BJ (cell line): ENCODE results near the gene ABCD3. TPM values are rescaled to one million over a fixed set of nuclear protein-coding genes. Genes with fewer than 3 reads are reported as not detected.

Experiments
- CTCF ChIA-PET: fragments of 350-600 bp; formaldehyde crosslinking; extraction: SDS; loops from one replicate; lab custom pipeline; 2021; ENCODE audit warnings: antibody characterized with exemption, inconsistent platforms; lab: Yijun Ruan, JAX
- POLR2A ChIA-PET: fragments of 300-600 bp; sonication (Branson Sonifier 250); formaldehyde crosslinking; extraction: SDS; loops from one replicate; lab custom pipeline; 2021; ENCODE audit warnings: antibody characterized with exemption; lab: Charles Lee
- DNase-seq: peaks from one replicate; pipeline ENCODE4 v3.0.0-alpha.2; 2011; ENCODE audit warnings: low read depth
- H3K27me3 ChIP-seq: 2 replicates; pipeline ENCODE4 v1.6.0; 2011; ENCODE audit warnings: low read length; ENCODE audit not compliant: control insufficient read depth, insufficient read depth
- H3K36me3 ChIP-seq: 2 replicates; pipeline ENCODE4 v1.5.1; 2011; ENCODE audit warnings: low read length; ENCODE audit not compliant: control insufficient read depth, insufficient read depth
- H3K4me3 ChIP-seq: 2 replicates; pipeline ENCODE4 v1.5.1; 2011; ENCODE audit warnings: low read depth, mild to moderate bottlenecking, control low read depth, low read length
- CTCF ChIP-seq: IDR thresholded peaks from 2 replicates; pipeline ENCODE4 v1.5.1; 2011; ENCODE audit warnings: low read depth, mild to moderate bottlenecking, control low read depth, inconsistent platforms, low read length, moderate library complexity; ENCODE audit not compliant: insufficient read depth
- polyA plus RNA-seq: library from polyadenylated mRNA; depleted of rRNA; stranded (reverse); fragments of >200 nt; gene quantifications from 2 replicates; pipeline ENCODE4 v1.2.3, GENCODE V29; 2011

The ABCD3 gene
- polyA plus RNA-seq, 1 experiment: 7.3 TPM

GRCh38 chr1:94471271-94471670, 53.1 kb downstream of the ABCD3 start:
- H3K4me3 ChIP-seq: no peak overlapping the region
- POLR2A ChIA-PET: no interaction called here
- no peaks in the 10 kb centered on the region for H3K36me3 ChIP-seq
- CTCF ChIA-PET: interaction anchor here (0.7 to 3.9 kb wide), 8 partner anchors 8 to 335 kb away, joined by 3 to 30 read pairs (median 4); no protein-coding TSS in a partner anchor
- TF ChIP-seq CTCF: no peak
- no peak for DNase-seq
- H3K27me3 ChIP-seq: no peaks in the 10 kb centered on the region

GRCh38 chr1:94475232-94475631, 57.0 kb downstream of the ABCD3 start:
- POLR2A ChIA-PET: no interaction called here
- CTCF ChIA-PET: interaction anchor here (3.8 kb wide), 1 partner anchor 331 kb away, joined by 26 read pairs; no protein-coding TSS in a partner anchor
- DNase-seq: no peak
- H3K36me3 ChIP-seq: no peaks in the 10 kb centered on the region
- H3K4me3 ChIP-seq: no peak overlapping the region
- no peaks in the 10 kb centered on the region for H3K27me3 ChIP-seq
- no peak for TF ChIP-seq CTCF

- TF ChIP-seq CTCF: no peak
- Histone ChIP-seq H3K27me3 (no peaks in the 10 kb centered on the region), H3K36me3 (peaks cover 1% of the 10 kb centered on the region; the same call in 1 of the 2 replicates), H3K4me3 (no peak overlapping the region)
- ChIA-PET CTCF (interaction anchor here (0.6 to 5.0 kb wide), 2 partner anchors 9 to 325 kb away, joined by 4 to 102 read pairs; no protein-coding TSS in a partner anchor), POLR2A (no interaction called here)
- no peak for DNase-seq
Observed at GRCh38 chr1:94479682-94480081, 61.5 kb downstream of the ABCD3 start.

- TF ChIP-seq CTCF: peak; percentile 84
- peak; percentile 3 for DNase-seq
- peaks cover 1% of the 10 kb centered on the region; the same call in 1 of the 2 replicates for H3K36me3 ChIP-seq
- ChIA-PET CTCF (interaction anchor here (0.6 to 5.0 kb wide), 26 partner anchors 9 to 562 kb away, joined by 3 to 102 read pairs (median 4); no protein-coding TSS in a partner anchor), POLR2A (no interaction called here)
- no peaks in the 10 kb centered on the region for H3K27me3 ChIP-seq
- no peak overlapping the region for H3K4me3 ChIP-seq
Observed at GRCh38 chr1:94481473-94481933, 63.3 kb downstream of the ABCD3 start.

- no peak overlapping the region for H3K4me3 ChIP-seq
- ChIA-PET CTCF (interaction anchor here (0.7 to 1.2 kb wide), 2 partner anchors 8 to 215 kb away, joined by 3 read pairs; no protein-coding TSS in a partner anchor), POLR2A (no interaction called here)
- no peak for TF ChIP-seq CTCF
- H3K36me3 ChIP-seq: peaks cover 1% of the 10 kb centered on the region; the same call in 1 of the 2 replicates
- DNase-seq: no peak
- H3K27me3 ChIP-seq: no peaks in the 10 kb centered on the region
Observed at GRCh38 chr1:94486990-94487389, 68.8 kb downstream of the ABCD3 start.
